Measurements from ENCODE around the gene ADK.

GRCh38 chr10:74637685-74638084, 486.7 kb downstream of the ADK start:
- TF ChIP-seq, protein P1, sequence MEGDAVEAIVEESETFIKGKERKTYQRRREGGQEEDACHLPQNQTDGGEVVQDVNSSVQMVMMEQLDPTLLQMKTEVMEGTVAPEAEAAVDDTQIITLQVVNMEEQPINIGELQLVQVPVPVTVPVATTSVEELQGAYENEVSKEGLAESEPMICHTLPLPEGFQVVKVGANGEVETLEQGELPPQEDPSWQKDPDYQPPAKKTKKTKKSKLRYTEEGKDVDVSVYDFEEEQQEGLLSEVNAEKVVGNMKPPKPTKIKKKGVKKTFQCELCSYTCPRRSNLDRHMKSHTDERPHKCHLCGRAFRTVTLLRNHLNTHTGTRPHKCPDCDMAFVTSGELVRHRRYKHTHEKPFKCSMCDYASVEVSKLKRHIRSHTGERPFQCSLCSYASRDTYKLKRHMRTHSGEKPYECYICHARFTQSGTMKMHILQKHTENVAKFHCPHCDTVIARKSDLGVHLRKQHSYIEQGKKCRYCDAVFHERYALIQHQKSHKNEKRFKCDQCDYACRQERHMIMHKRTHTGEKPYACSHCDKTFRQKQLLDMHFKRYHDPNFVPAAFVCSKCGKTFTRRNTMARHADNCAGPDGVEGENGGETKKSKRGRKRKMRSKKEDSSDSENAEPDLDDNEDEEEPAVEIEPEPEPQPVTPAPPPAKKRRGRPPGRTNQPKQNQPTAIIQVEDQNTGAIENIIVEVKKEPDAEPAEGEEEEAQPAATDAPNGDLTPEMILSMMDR (IDR thresholded peaks at IDR 0.05): no peak
- TF ChIP-seq POLR2A (IDR thresholded peaks at IDR 0.05): no peak

Data from heart left ventricle (tissue), 13 donors.